Lung (tissue), 12 donors: ENCODE data around the gene IRF7. TPM values are rescaled to one million over a fixed set of nuclear protein-coding genes. Genes with fewer than 3 reads are reported as not detected.

ENCODE experiments used
- ATAC-seq: fragments of 200-7000 bp; cut with Tn5 transposase; one replicate; pipeline ENCODE4 v1.9.1; 2020; ENCODE audit warnings: moderate number of reproducible peaks; ENCODE audit not compliant: insufficient read depth, low FRiP score
- DNase-seq, 3 donors: peaks; one replicate each; pipeline ENCODE4 v3.0.0-alpha.2; 2013 to 2017
- H3K27ac ChIP-seq, 2 donors: one replicate each; pipeline ENCODE4 v1.5.1; 2013; ENCODE audit warnings: mild to moderate bottlenecking in 2 of 2, moderate library complexity in 2 of 2, control low read depth in 1 of 2, inconsistent platforms in 1 of 2, low read depth in 1 of 2, low read length in 1 of 2
- H3K27me3 ChIP-seq, 3 donors: one replicate each; pipeline ENCODE4 v1.5.1; 2013; ENCODE audit warnings: low read length in 2 of 3; ENCODE audit not compliant: control insufficient read depth in 3 of 3, insufficient read depth in 3 of 3
- H3K36me3 ChIP-seq, 4 donors: one replicate each; pipeline ENCODE4 v1.5.1; 2013; ENCODE audit warnings: low read length in 4 of 4, mild to moderate bottlenecking in 1 of 4, moderate library complexity in 1 of 4; ENCODE audit not compliant: control insufficient read depth in 4 of 4, insufficient read depth in 4 of 4
- H3K4me1 ChIP-seq, 5 donors: one replicate each; pipeline ENCODE4 v1.5.1; 2013; ENCODE audit warnings: low read length in 5 of 5, mild to moderate bottlenecking in 2 of 5, moderate library complexity in 1 of 5; ENCODE audit not compliant: control insufficient read depth in 5 of 5, insufficient read depth in 5 of 5
- H3K4me3 ChIP-seq: one replicate; pipeline ENCODE4 v1.5.1; 2013; ENCODE audit warnings: mild to moderate bottlenecking, control low read depth, moderate library complexity
- H3K9ac ChIP-seq, 2 donors: one replicate each; pipeline ENCODE4 v1.5.1; 2013; ENCODE audit warnings: low read length in 2 of 2, control low read depth in 1 of 2; ENCODE audit not compliant: insufficient read depth in 1 of 2
- H3K9me3 ChIP-seq, 4 donors: one replicate each; pipeline ENCODE4 v1.5.1; 2013; ENCODE audit warnings: low read length in 3 of 4, mild to moderate bottlenecking in 1 of 4, moderate library complexity in 1 of 4; ENCODE audit not compliant: control insufficient read depth in 4 of 4, insufficient read depth in 3 of 4
- WGBS, 2 donors: extraction: QIAGEN DNeasy Blood & Tissue Kit; methylation state at CpG; one replicate each; pipeline ENCODE4 v1.1.7; 2013; 5-methylcytosine and 5-hydroxymethylcytosine counted together
- polyA plus RNA-seq, 2 donors: library from polyadenylated mRNA; stranded (reverse); fragments of 200-250 nt; gene quantifications; one replicate each; pipeline ENCODE4 v1.2.1, GENCODE V29; 2013
- total RNA-seq, 2 donors: library from RNA; depleted of rRNA in 1 of 2; stranded (reverse); fragments of >200 nt in 1 of 2; gene quantifications; one replicate each; pipeline ENCODE4 v1.2.1, GENCODE V29; 2014 to 2021
- TF ChIP-seq, protein P1 (sequence below): IDR thresholded peaks from 2 replicates; pipeline ENCODE4 v1.5.1; 2012; ENCODE audit warnings: mild to moderate bottlenecking; ENCODE audit errors: control extremely low read depth, extremely low read depth
- donor health status: control.
- donor health status: control.
- donor health status: Bipolar disorder and iron deficiency.
- donor health status: healthy.
- donor health status: DM: yes; HTN: yes; CAD: no.

IRF7 gene
- total and polyA plus RNA-seq, 4 donors: 24.7 to 68.3 (median 52.8) TPM

DNA sequence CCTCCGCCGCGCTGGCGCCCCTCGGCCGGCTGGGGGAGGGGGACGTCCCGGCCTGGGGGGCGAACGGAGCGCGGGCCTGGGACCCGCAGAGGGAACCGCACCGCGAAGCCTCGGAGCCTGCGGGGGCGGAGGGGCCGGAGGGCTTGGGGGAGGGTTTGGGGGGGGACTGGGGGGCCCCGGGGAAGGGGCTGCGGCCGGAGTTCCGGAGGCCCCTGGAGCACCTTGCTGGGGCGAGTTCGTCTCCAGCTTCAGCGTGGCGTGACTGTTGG lies 11.5 kb upstream of the IRF7 start:
- no peak overlapping the region for H3K4me3 ChIP-seq
- ATAC-seq: no peak
- TF ChIP-seq, protein P1, sequence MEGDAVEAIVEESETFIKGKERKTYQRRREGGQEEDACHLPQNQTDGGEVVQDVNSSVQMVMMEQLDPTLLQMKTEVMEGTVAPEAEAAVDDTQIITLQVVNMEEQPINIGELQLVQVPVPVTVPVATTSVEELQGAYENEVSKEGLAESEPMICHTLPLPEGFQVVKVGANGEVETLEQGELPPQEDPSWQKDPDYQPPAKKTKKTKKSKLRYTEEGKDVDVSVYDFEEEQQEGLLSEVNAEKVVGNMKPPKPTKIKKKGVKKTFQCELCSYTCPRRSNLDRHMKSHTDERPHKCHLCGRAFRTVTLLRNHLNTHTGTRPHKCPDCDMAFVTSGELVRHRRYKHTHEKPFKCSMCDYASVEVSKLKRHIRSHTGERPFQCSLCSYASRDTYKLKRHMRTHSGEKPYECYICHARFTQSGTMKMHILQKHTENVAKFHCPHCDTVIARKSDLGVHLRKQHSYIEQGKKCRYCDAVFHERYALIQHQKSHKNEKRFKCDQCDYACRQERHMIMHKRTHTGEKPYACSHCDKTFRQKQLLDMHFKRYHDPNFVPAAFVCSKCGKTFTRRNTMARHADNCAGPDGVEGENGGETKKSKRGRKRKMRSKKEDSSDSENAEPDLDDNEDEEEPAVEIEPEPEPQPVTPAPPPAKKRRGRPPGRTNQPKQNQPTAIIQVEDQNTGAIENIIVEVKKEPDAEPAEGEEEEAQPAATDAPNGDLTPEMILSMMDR: no peak
- H3K4me1 ChIP-seq: peaks cover 0 to 4% (median 0%) of the 10 kb centered on the region in 5 donors
- no peak overlapping the region for H3K27ac ChIP-seq
- no peak overlapping the region for H3K9ac ChIP-seq
- H3K9me3 ChIP-seq: no peaks in the 10 kb centered on the region
- 17 to 20% methylated on average over 21 to 27 of the region's 28 CpGs for WGBS, 2 donors
- H3K27me3 ChIP-seq: peaks cover 0 to 18% (median 11%) of the 10 kb centered on the region in 3 donors
- no peak for DNase-seq
- H3K36me3 ChIP-seq: no peaks in the 10 kb centered on the region

DNA sequence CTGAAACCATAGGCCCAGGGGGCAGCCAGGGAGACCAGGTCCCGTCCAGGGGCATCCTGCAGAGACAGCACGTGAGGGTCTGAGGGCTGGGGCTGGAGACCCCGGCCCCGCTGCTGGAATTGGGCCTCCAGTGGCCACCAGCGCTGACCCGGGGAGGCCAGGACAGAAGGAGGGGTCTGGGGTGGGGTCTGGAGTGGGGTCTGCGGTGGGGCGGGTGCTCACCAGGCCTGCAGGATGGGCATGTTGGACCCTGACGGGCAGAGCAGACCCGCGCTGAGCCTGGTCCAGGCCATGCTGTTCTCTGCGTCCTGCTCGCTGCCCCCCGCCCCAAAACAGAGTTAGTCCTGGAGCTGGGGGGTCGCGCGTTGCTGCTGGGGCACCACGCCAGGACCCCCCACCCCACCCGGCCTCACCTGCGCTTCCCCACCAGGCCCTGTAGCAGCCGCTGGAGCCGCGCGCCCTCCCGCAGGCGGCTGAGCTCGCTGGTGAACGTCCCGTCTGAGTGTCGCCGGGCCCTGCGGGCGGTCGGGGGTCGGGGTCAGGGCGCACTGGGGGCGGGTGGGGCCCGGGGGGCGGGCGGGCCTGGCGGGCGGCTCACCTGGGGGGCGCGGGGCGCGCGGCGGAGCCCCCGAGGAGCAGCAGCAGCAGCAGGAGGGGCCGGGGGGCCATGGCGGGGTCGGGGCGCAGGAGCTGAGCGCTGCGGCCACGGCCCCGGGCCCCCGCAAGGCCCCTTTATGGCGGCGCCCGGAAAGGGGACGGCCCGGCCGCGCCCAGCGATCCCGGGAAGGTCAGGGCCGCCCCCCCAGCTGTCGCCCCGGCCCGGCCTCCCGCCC lies 10.9 kb upstream of the IRF7 start, which contains the start of gene SCT:
Gene SCT (minus strand): TSS at position 707 of the 833 bp plus-strand sequence. CDS start 38 bp downstream, at position 669.
- peaks cover 0 to 18% (median 11%) of the 10 kb centered on the region in 3 donors for H3K27me3 ChIP-seq
- no peak for DNase-seq
- TF ChIP-seq, protein P1: no peak
- no peaks in the 10 kb centered on the region for H3K9me3 ChIP-seq
- no peak within 1 kb of the TSS for H3K27ac ChIP-seq
- no peak within 1 kb of the TSS for H3K4me3 ChIP-seq
- no peak within 1 kb of the TSS for H3K9ac ChIP-seq
- no peaks in the 10 kb centered on the region for H3K36me3 ChIP-seq
- H3K4me1 ChIP-seq: peaks cover 0 to 4% (median 0%) of the 10 kb centered on the region in 5 donors
- ATAC-seq: no peak
- WGBS, 2 donors: 12 to 13% methylated on average over 13 to 72 of the region's 72 CpGs

DNA sequence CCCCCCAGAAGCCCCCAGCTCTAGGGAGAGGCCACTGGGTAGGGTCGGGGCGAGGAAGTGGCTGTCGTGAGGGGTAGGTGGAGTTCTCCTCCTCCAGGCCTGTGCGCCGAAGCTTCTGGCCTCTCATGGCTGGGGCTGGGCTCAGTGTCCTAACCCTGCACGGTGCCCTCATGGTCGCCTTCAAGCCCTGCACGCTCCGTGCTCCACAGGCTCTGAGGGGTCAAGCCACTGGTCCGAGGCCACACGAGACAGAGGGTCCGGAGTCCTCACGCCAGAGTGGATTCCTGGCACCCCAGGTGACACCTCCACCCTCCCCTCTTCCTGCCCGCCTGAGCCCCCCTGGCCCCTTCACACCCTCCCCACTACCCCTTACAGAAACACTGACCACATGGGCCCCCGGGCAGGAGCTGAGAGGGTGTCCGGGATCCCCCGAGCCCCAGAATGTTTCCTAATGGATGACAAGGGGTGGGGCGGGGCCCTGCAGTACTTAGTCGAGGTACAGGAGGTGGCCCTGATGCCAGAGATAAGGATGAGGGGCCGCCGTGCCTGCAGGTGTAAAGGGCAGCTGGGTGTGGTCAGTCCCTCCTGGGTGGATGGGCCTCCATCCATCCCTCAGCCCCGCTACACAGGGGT lies 10.0 kb upstream of the IRF7 start:
- no peak for ATAC-seq
- no peaks in the 10 kb centered on the region for H3K36me3 ChIP-seq
- peaks cover 0 to 4% (median 0%) of the 10 kb centered on the region in 5 donors for H3K4me1 ChIP-seq
- no peak for DNase-seq
- H3K27me3 ChIP-seq: peaks cover 0 to 18% (median 11%) of the 10 kb centered on the region in 3 donors
- no peak overlapping the region for H3K27ac ChIP-seq
- TF ChIP-seq, protein P1: no peak
- H3K9ac ChIP-seq: no peak overlapping the region
- no peaks in the 10 kb centered on the region for H3K9me3 ChIP-seq
- no peak overlapping the region for H3K4me3 ChIP-seq
- 80 to 85% methylated on average over 22 of the region's 22 CpGs for WGBS, 2 donors
